Endothelial cell of umbilical vein (primary cell): ENCODE results near the gene PFKP. TPM values are rescaled to one million over a fixed set of nuclear protein-coding genes. Genes with fewer than 3 reads are reported as not detected.
A peak's percentile ranks its signal among the peaks of the same experiment; 100 is the strongest.

ENCODE experiments used
- BruUV-seq: library from RNA; stranded (reverse); fragments of 400-500 nt; replicated peaks from 2 replicates; lab custom pipeline; 2021; lab: Mats Ljungman, UMichigan
- CTCF ChIA-PET: fragments of 300-600, 350-600 bp; sonication (Branson Sonifier 250); formaldehyde crosslinking; loops from one replicate; lab custom pipeline; 2021; ENCODE audit warnings: antibody characterized with exemption, inconsistent platforms; lab: Charles Lee
- POLR2A ChIA-PET: fragments of 300-600, 350-600 bp; sonication (Branson Sonifier 250); formaldehyde crosslinking; loops from one replicate; lab custom pipeline; 2021; ENCODE audit warnings: antibody characterized with exemption, inconsistent platforms; lab: Charles Lee
- DNase-seq: peaks from one replicate; pipeline ENCODE4 v3.0.0-alpha.2; 2011; ENCODE audit warnings: low read depth, low spot score
- FAIRE-seq: peaks from 2 replicates; lab custom pipeline; 2011; peaks lifted over from hg19 to GRCh38; lab: Jason Lieb, UNC
- H2AFZ ChIP-seq: 2 replicates; pipeline ENCODE4 v1.6.0; 2012; ENCODE audit warnings: low read depth, low read length, control low read depth, inconsistent platforms
- H3K27ac ChIP-seq: 2 replicates; pipeline ENCODE4 v1.5.1; 2011; ENCODE audit warnings: low read depth, mild to moderate bottlenecking, control low read depth, low read length, moderate library complexity; ENCODE audit not compliant: insufficient read depth
- H3K27me3 ChIP-seq, 2 experiments: 2 replicates each; pipeline versions ENCODE4 v1.6.0 to v1.6.1; 2011; ENCODE audit warnings: low read length in 2 of 2, mixed read lengths in 1 of 2; ENCODE audit not compliant: control insufficient read depth in 2 of 2, insufficient read depth in 2 of 2
- H3K36me3 ChIP-seq, 2 experiments: 2 replicates in 1 of 2; 3 replicates in 1 of 2; pipeline ENCODE4 v1.5.1; 2011; ENCODE audit warnings: low read length in 2 of 2, mild to moderate bottlenecking in 1 of 2, moderate library complexity in 1 of 2; ENCODE audit not compliant: control insufficient read depth in 2 of 2, insufficient read depth in 2 of 2; ENCODE audit errors: extremely low read depth in 1 of 2
- H3K4me1 ChIP-seq: 3 replicates; pipeline ENCODE4 v1.5.1; 2011; ENCODE audit warnings: mild to moderate bottlenecking, low read length; ENCODE audit not compliant: control insufficient read depth, insufficient read depth; ENCODE audit errors: extremely low read depth
- H3K4me2 ChIP-seq: 2 replicates; pipeline ENCODE4 v1.6.1; 2011; ENCODE audit warnings: low read length, control low read depth, mixed read lengths; ENCODE audit not compliant: insufficient read depth
- H3K4me3 ChIP-seq, 3 experiments: fragments of 200-600 bp in 1 of 3; sonication (generic), shearing (Covaris generic) in 1 of 3; replicated peaks in 1 of 3; 2 replicates each; pipeline ENCODE4 v1.5.1; 2011 to 2016; ENCODE audit warnings: control low read depth in 3 of 3, low read length in 3 of 3, mild to moderate bottlenecking in 2 of 3, inconsistent platforms in 1 of 3, low read depth in 1 of 3, moderate library complexity in 1 of 3; ENCODE audit not compliant: insufficient read depth in 1 of 3
- H3K79me2 ChIP-seq: 2 replicates; pipeline ENCODE4 v1.6.0; 2012; ENCODE audit warnings: low read length, inconsistent platforms; ENCODE audit not compliant: control insufficient read depth, insufficient read depth
- H3K9ac ChIP-seq: replicated peaks from 2 replicates; pipeline ENCODE3; 2011; ENCODE audit warnings: low read length, control low read depth; ENCODE audit not compliant: insufficient read depth; ENCODE audit errors: extremely low read depth
- H3K9me1 ChIP-seq: replicated peaks from 3 replicates; pipeline ENCODE4 v1.6.0; 2011; ENCODE audit warnings: mild to moderate bottlenecking, low read length; ENCODE audit not compliant: control insufficient read depth, insufficient read depth; ENCODE audit errors: extremely low read depth
- H3K9me3 ChIP-seq: replicated peaks from 2 replicates; pipeline ENCODE4 v1.5.1; 2012; ENCODE audit warnings: low read length, inconsistent platforms; ENCODE audit not compliant: control insufficient read depth, insufficient read depth
- H4K20me1 ChIP-seq: replicated peaks from 2 replicates; pipeline ENCODE3; 2011; ENCODE audit warnings: mild to moderate bottlenecking, low read length; ENCODE audit not compliant: control insufficient read depth, insufficient read depth; ENCODE audit errors: extremely low read depth
- FOS ChIP-seq: IDR thresholded peaks from 2 replicates; pipeline ENCODE4 v1.6.1; 2011; ENCODE audit warnings: mild to moderate bottlenecking, low read length, moderate library complexity, borderline replicate concordance; ENCODE audit not compliant: insufficient read depth
- GATA2 ChIP-seq: IDR thresholded peaks from 2 replicates; pipeline ENCODE4 v1.7.0; 2011; ENCODE audit warnings: low read depth, mild to moderate bottlenecking, moderate library complexity, mixed read lengths, low read length; ENCODE audit not compliant: insufficient read length, insufficient read depth
- JUN ChIP-seq: IDR thresholded peaks from 2 replicates; pipeline ENCODE4 v1.6.1; 2011; ENCODE audit warnings: borderline replicate concordance, low read depth; ENCODE audit not compliant: insufficient read length, insufficient read depth
- MAX ChIP-seq: IDR thresholded peaks from 2 replicates; pipeline ENCODE4 v1.6.1; 2011; ENCODE audit not compliant: insufficient read depth, insufficient read length
- POLR2A ChIP-seq: IDR thresholded peaks from 2 replicates; pipeline ENCODE4 v1.6.1; 2012; ENCODE audit warnings: low read depth, mild to moderate bottlenecking, control low read depth, low read length
- POLR2AphosphoS5 ChIP-seq: IDR thresholded peaks from 2 replicates; pipeline ENCODE4 v1.6.1; 2012; ENCODE audit warnings: low read depth, mild to moderate bottlenecking, control low read depth, low read length, moderate library complexity; ENCODE audit not compliant: insufficient read depth
- dilution Hi-C: fragments of 300-500 bp; cut with MboI; formaldehyde crosslinking; loops from one replicate; pipeline ENCODE4 v1.15.0; 2019; ENCODE audit warnings: low sequenced_read_pairs; ENCODE audit not compliant: extremely low pct_ligation_motif_present
- intact Hi-C: fragments of 100-400 bp; cut with micrococcal nuclease; formaldehyde crosslinking; loops from one replicate; pipeline ENCODE4 v1.10.0; 2022
- polyA plus RNA-seq, 4 experiments: library from polyadenylated mRNA; depleted of rRNA in 3 of 4; stranded (reverse) in 3 of 4; unstranded in 1 of 4; fragments of >200 nt; gene quantifications; 2 replicates each; pipeline versions ENCODE4 v1.2.1 to v1.2.3, GENCODE V29; 2011 to 2012; ENCODE audit warnings: missing spikeins in 1 of 4
- total RNA-seq: library from RNA; stranded (reverse); gene quantifications from 2 replicates; pipeline ENCODE4 v1.2.3, GENCODE V29; 2021

The PFKP gene
- total and polyA plus RNA-seq, 2 donors (not counting 3 experiments of a cell fraction or from before 2014, with no cell fraction given): 185 to 359 TPM

- Histone ChIP-seq H3K4me3 (peak overlapping the region; percentile 75 to 96 (median 94)), H3K79me2 (peaks cover 67% of the 10 kb centered on the region), H4K20me1 (no peaks in the 10 kb centered on the region), H3K27me3 (no peaks in the 10 kb centered on the region), H3K36me3 (peaks cover 0 to 10% of the 10 kb centered on the region in 2 experiments), H3K27ac (peak overlapping the region; percentile 73), H2AFZ (no peak overlapping the region), H3K9ac (peak overlapping the region; percentile 72), H3K4me1 (peaks cover 43% of the 10 kb centered on the region), H3K9me1 (no peaks in the 10 kb centered on the region), H3K4me2 (peak overlapping the region; percentile 85), H3K9me3 (no peaks in the 10 kb centered on the region)
- BruUV-seq: no TSS peak
- ChIA-PET CTCF (interaction anchor here (0.9 to 1.4 kb wide), 8 partner anchors 8 to 141 kb away, joined by 3 to 6 read pairs (median 4); no protein-coding TSS in a partner anchor), POLR2A (interaction anchor here (1.3 kb wide), 1 partner anchor 11 kb away, joined by 3 read pairs; no protein-coding TSS in a partner anchor)
- FAIRE-seq (no peak), DNase-seq (no peak)
- intact Hi-C loops (no loop called here), dilution Hi-C loops (no loop called here)
- TF ChIP-seq FOS (no peak), MAX (no peak)
Measured at GRCh38 chr10:3068968-3069737, 1.8 kb downstream of the PFKP start.

- Histone ChIP-seq H3K27ac (peak overlapping the region; percentile 73), H3K9me3 (no peaks in the 10 kb centered on the region), H3K9me1 (no peaks in the 10 kb centered on the region), H3K9ac (no peak overlapping the region), H3K4me3 (peak overlapping the region in 1 of 3 experiments; percentile 75), H2AFZ (no peak overlapping the region), H3K4me2 (peak overlapping the region; percentile 85), H3K36me3 (peaks cover 0 to 10% of the 10 kb centered on the region in 2 experiments), H3K27me3 (no peaks in the 10 kb centered on the region), H4K20me1 (no peaks in the 10 kb centered on the region), H3K79me2 (peaks cover 74% of the 10 kb centered on the region), H3K4me1 (peaks cover 43% of the 10 kb centered on the region)
- no peak for TF ChIP-seq FOS
- no peak for TF ChIP-seq POLR2AphosphoS5
- no peak for TF ChIP-seq GATA2
- TF ChIP-seq POLR2A: peak; percentile 30
- no peak for TF ChIP-seq JUN
- ChIA-PET CTCF (interaction anchor here (0.9 to 2.1 kb wide), 4 partner anchors 12 to 142 kb away, joined by 3 to 7 read pairs (median 4); no protein-coding TSS in a partner anchor), POLR2A (interaction anchor here (1.3 kb wide), 1 partner anchor 11 kb away, joined by 3 read pairs; no protein-coding TSS in a partner anchor)
- TSS peak; percentile 11 for BruUV-seq
- dilution Hi-C loops: no loop called here
- FAIRE-seq (no peak), DNase-seq (no peak)
- intact Hi-C loops: loop anchor here (2.0 kb wide), 1 partner anchor 33 kb away; no protein-coding TSS in a partner anchor
Measured at GRCh38 chr10:3069876-3070275, 2.5 kb downstream of the PFKP start.
